Measurements from ENCODE around the gene FNBP1. TPM values are rescaled to one million over a fixed set of nuclear protein-coding genes. Genes with fewer than 3 reads are reported as not detected.
A peak's percentile ranks its signal among the peaks of the same experiment; 100 is the strongest.

The FNBP1 gene
- total RNA-seq, 1 donor from 2014 or later, result 63.5 TPM

GRCh38 chr9:129895376-129896268, 147.4 kb downstream of the FNBP1 start:
- H3K9me3 ChIP-seq (ENCODE audit: insufficient read depth, low read depth, low read length), result no peaks in the 10 kb centered on the region
- peaks cover 3% of the 10 kb centered on the region for H3K9me3 Mint-ChIP-seq (ENCODE audit: unreplicated experiment)
- peaks cover 30% of the 10 kb centered on the region for H3K36me3 Mint-ChIP-seq (ENCODE audit: low read depth, unreplicated experiment)
- peaks cover 3% of the 10 kb centered on the region for H3K36me3 ChIP-seq (ENCODE audit: insufficient read depth, low read length)
- FAIRE-seq (no peak), DNase-seq (ENCODE audit: low read depth) (no peak)
- H3K4me1 Mint-ChIP-seq (ENCODE audit: low read depth, unreplicated experiment), result no peaks in the 10 kb centered on the region
- H3K4me3 Mint-ChIP-seq (ENCODE audit: unreplicated experiment), result no peak overlapping the region
- no peaks in the 10 kb centered on the region for H3K79me2 ChIP-seq (ENCODE audit: insufficient read depth, low read length)
- H3K27me3 ChIP-seq (ENCODE audit: insufficient read depth, low read length), result no peaks in the 10 kb centered on the region
- no peak overlapping the region for H3K27ac ChIP-seq (ENCODE audit: low read depth, low read length)
- no peak overlapping the region for H3K4me2 ChIP-seq (ENCODE audit: low read length)
- H3K27ac Mint-ChIP-seq (ENCODE audit: unreplicated experiment), result peak overlapping the region; percentile 66
- no peaks in the 10 kb centered on the region for H3K27me3 Mint-ChIP-seq (ENCODE audit: low read depth, unreplicated experiment)
- peaks cover 4% of the 10 kb centered on the region for H3K4me1 ChIP-seq (ENCODE audit: insufficient read depth, low read length)
- no peak overlapping the region for H3K9ac ChIP-seq (ENCODE audit: low read length)
- no peak overlapping the region for H2AFZ ChIP-seq (ENCODE audit: low read depth, low read length)
- no peaks in the 10 kb centered on the region for H4K20me1 ChIP-seq (ENCODE audit: insufficient read depth, low read length)
- no peak overlapping the region for H3K4me3 ChIP-seq (ENCODE audit: insufficient read depth, low read depth, low read length)
- no peak for TF ChIP-seq EZH2 (IDR thresholded peaks at IDR 0.05; ENCODE audit: insufficient read depth, low read length)
- TF ChIP-seq CTCF (IDR thresholded peaks at IDR 0.05; ENCODE audit: insufficient read depth, low read depth, low read length), result no peak

- Histone ChIP-seq H3K9ac (ENCODE audit: low read length) (no peak overlapping the region), H3K36me3 (ENCODE audit: insufficient read depth, low read length) (no peaks in the 10 kb centered on the region), H3K4me1 (ENCODE audit: insufficient read depth, low read length) (peaks cover 4% of the 10 kb centered on the region), H3K4me2 (ENCODE audit: low read length) (no peak overlapping the region), H3K27me3 (ENCODE audit: insufficient read depth, low read length) (no peaks in the 10 kb centered on the region), H3K79me2 (ENCODE audit: insufficient read depth, low read length) (no peaks in the 10 kb centered on the region), H2AFZ (ENCODE audit: low read depth, low read length) (no peak overlapping the region), H4K20me1 (ENCODE audit: insufficient read depth, low read length) (no peaks in the 10 kb centered on the region), H3K4me3 (ENCODE audit: insufficient read depth, low read depth, low read length) (no peak overlapping the region), H3K9me3 (ENCODE audit: insufficient read depth, low read depth, low read length) (no peaks in the 10 kb centered on the region), H3K27ac (ENCODE audit: low read depth, low read length) (no peak overlapping the region)
- DNase-seq (ENCODE audit: low read depth) (no peak), FAIRE-seq (no peak)
- Mint-ChIP-seq H3K27me3 (ENCODE audit: low read depth, unreplicated experiment) (no peaks in the 10 kb centered on the region), H3K4me1 (ENCODE audit: low read depth, unreplicated experiment) (peaks cover 6% of the 10 kb centered on the region), H3K36me3 (ENCODE audit: low read depth, unreplicated experiment) (peaks cover 26% of the 10 kb centered on the region), H3K9me3 (ENCODE audit: unreplicated experiment) (peaks cover 3% of the 10 kb centered on the region), H3K27ac (ENCODE audit: unreplicated experiment) (no peak overlapping the region), H3K4me3 (ENCODE audit: unreplicated experiment) (no peak overlapping the region)
- TF ChIP-seq EZH2 (IDR thresholded peaks at IDR 0.05; ENCODE audit: insufficient read depth, low read length) (no peak), CTCF (IDR thresholded peaks at IDR 0.05; ENCODE audit: insufficient read depth, low read depth, low read length) (no peak)
Measured at GRCh38 chr9:129894120-129894823, 148.7 kb downstream of the FNBP1 start.
